K562 (cell line): ENCODE measurements around the gene HOXB3.

Experiments
- BDP1 ChIP-seq: IDR thresholded peaks from 3 replicates; pipeline ENCODE4 v1.6.1; 2011; ENCODE audit not compliant: insufficient read length, insufficient read depth
- EZH2 ChIP-seq: IDR thresholded peaks from 2 replicates; pipeline ENCODE4 v1.6.1; 2012; ENCODE audit warnings: low read depth, mild to moderate bottlenecking, inconsistent platforms, low read length, borderline replicate concordance
- FOS ChIP-seq: IDR thresholded peaks from 3 replicates; pipeline ENCODE4 v1.6.1; 2011; ENCODE audit not compliant: insufficient read length; ENCODE audit errors: extremely low read depth
- FOXA1 ChIP-seq: fragments of 450-650 bp; IDR thresholded peaks from 2 replicates; pipeline ENCODE4 v1.6.1; 2016; ENCODE audit warnings: mild to moderate bottlenecking, borderline replicate concordance
- FOXP4 ChIP-seq: sonication (generic); formaldehyde crosslinking; IDR thresholded peaks from 2 replicates; pipeline ENCODE4 v1.8.0; 2022; ENCODE audit warnings: mild to moderate bottlenecking, missing genetic modification reagents, borderline replicate concordance
- GTF2F1 ChIP-seq: IDR thresholded peaks from 2 replicates; pipeline ENCODE4 v1.6.1; 2011; ENCODE audit warnings: low read depth, low read length, improper control_type of control experiment
- POLR2A ChIP-seq: fragments of 450-650 bp; conservative IDR thresholded peaks from 2 replicates; pipeline ENCODE4 v1.6.1; 2016
- RBM22 ChIP-seq: fragments of 200-400 bp; formaldehyde crosslinking; IDR thresholded peaks from 2 replicates; pipeline ENCODE4 v1.6.1; 2018; ENCODE audit warnings: low read length, low read depth; ENCODE audit not compliant: poor library complexity, severe bottlenecking
- SIRT6 ChIP-seq: IDR thresholded peaks from one replicate; pipeline ENCODE4 v1.6.1; 2012; ENCODE audit warnings: low read depth, mild to moderate bottlenecking, control low read depth, inconsistent platforms, low read length, moderate library complexity
- TEAD1 ChIP-seq, 2 experiments: fragments of 450-650 bp in 1 of 2; sonication (generic) in 1 of 2; formaldehyde crosslinking; IDR thresholded peaks; 2 replicates each; pipeline versions ENCODE4 v1.4.0 to v1.8.0; 2020 to 2022; ENCODE audit warnings: mild to moderate bottlenecking in 2 of 2, missing genetic modification reagents in 1 of 2
- UBTF ChIP-seq, 2 experiments: IDR thresholded peaks; 2 replicates each; pipeline ENCODE4 v1.6.1; 2012; ENCODE audit warnings: improper control_type of control experiment in 2 of 2, low read depth in 2 of 2, low read length in 2 of 2, borderline replicate concordance in 1 of 2
- TF ChIP-seq, protein P1 (sequence below): sonication (generic); formaldehyde crosslinking; IDR thresholded peaks from 2 replicates; pipeline ENCODE4 v1.8.1; 2022; ENCODE audit warnings: missing genetic modification reagents

GRCh38 chr17:48546924-48547807 lies 42.9 kb downstream of the HOXB3 start:
- TF ChIP-seq SIRT6 (no peak), TEAD1 (CRISPR knock-in tag; IDR thresholded peaks at IDR 0.05) (peak in 1 of 2 experiments; percentile 25; a peak in 1 of 4 replicates), RBM22 (no peak), GTF2F1 (peak; percentile 66; the same call in 1 of the 2 replicates), FOS (no peak), POLR2A (peak; percentile 72), FOXP4 (no peak), EZH2 (no peak), UBTF (IDR thresholded peaks at IDR 0.05; ENCODE audit: borderline replicate concordance in 1 of 2, low read depth in 2 of 2, low read length in 2 of 2) (peak in 1 of 2 experiments; percentile 53; a peak in 1 of 4 replicates), FOXA1 (no peak), BDP1 (no peak)
- TF ChIP-seq, protein P1, sequence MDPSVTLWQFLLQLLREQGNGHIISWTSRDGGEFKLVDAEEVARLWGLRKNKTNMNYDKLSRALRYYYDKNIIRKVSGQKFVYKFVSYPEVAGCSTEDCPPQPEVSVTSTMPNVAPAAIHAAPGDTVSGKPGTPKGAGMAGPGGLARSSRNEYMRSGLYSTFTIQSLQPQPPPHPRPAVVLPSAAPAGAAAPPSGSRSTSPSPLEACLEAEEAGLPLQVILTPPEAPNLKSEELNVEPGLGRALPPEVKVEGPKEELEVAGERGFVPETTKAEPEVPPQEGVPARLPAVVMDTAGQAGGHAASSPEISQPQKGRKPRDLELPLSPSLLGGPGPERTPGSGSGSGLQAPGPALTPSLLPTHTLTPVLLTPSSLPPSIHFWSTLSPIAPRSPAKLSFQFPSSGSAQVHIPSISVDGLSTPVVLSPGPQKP (CRISPR knock-in tag) = no peak
